Neural progenitor cell (in vitro differentiated cells): ENCODE measurements around the gene BTK. TPM values are rescaled to one million over a fixed set of nuclear protein-coding genes. Genes with fewer than 3 reads are reported as not detected.
A peak's percentile ranks its signal among the peaks of the same experiment; 100 is the strongest.

Source experiments
- DNase-seq: peaks from one replicate; pipeline ENCODE4 v3.0.0-alpha.2; 2016; ENCODE audit warnings: low spot score
- H2AFZ ChIP-seq: fragments of 200-600 bp; sonication (generic); replicated peaks from 2 replicates; pipeline ENCODE4 v1.6.1; 2016; ENCODE audit warnings: antibody characterized with exemption
- H3F3A ChIP-seq: fragments of 200-600 bp; sonication (generic); 2 replicates; pipeline ENCODE4 v1.6.1; 2016; ENCODE audit warnings: antibody characterized with exemption, low read depth
- H3K27ac ChIP-seq: fragments of 200-600 bp; sonication (generic); 2 replicates; pipeline ENCODE4 v1.5.1; 2016; ENCODE audit warnings: mild to moderate bottlenecking
- H3K27me3 ChIP-seq: fragments of 200-600 bp; sonication (generic); 2 replicates; pipeline ENCODE4 v1.6.1; 2016; ENCODE audit warnings: mild to moderate bottlenecking, moderate library complexity
- H3K36me3 ChIP-seq: fragments of 200-600 bp; sonication (generic); 2 replicates; pipeline ENCODE4 v1.5.1; 2016
- H3K4me1 ChIP-seq: fragments of 200-600 bp; sonication (generic); 2 replicates; pipeline ENCODE4 v1.6.1; 2016; ENCODE audit warnings: mixed run types
- H3K4me2 ChIP-seq: fragments of 200-600 bp; sonication (generic); 2 replicates; pipeline ENCODE4 v1.6.1; 2016
- H3K4me3 ChIP-seq: fragments of 200-600 bp; sonication (generic); 2 replicates; pipeline ENCODE4 v1.5.1; 2016
- H3K79me2 ChIP-seq: fragments of 200-600 bp; sonication (generic); 2 replicates; pipeline ENCODE4 v1.6.1; 2016; ENCODE audit warnings: low read depth
- H3K9ac ChIP-seq: fragments of 200-600 bp; sonication (generic); 2 replicates; pipeline ENCODE4 v1.6.1; 2016
- H3K9me3 ChIP-seq: fragments of 200-600 bp; sonication (generic); 2 replicates; pipeline ENCODE4 v1.5.1; 2016; ENCODE audit warnings: low read depth
- H4K20me1 ChIP-seq: fragments of 200-600 bp; sonication (generic); 2 replicates; pipeline ENCODE4 v1.6.1; 2016; ENCODE audit warnings: low read depth
- H3K27ac Mint-ChIP-seq: 3 replicates; pipeline ENCODE4 v1.8.0; 2021; ENCODE audit warnings: mixed read lengths
- H3K27me3 Mint-ChIP-seq: 2 replicates; pipeline ENCODE4 v1.8.0; 2022; ENCODE audit warnings: low read depth, mild to moderate bottlenecking, inconsistent platforms, moderate library complexity, mixed read lengths; ENCODE audit not compliant: insufficient read depth
- H3K36me3 Mint-ChIP-seq: 3 replicates; pipeline ENCODE4 v1.8.0; 2021; ENCODE audit warnings: mixed read lengths
- H3K4me1 Mint-ChIP-seq: 3 replicates; pipeline ENCODE4 v1.8.0; 2021; ENCODE audit warnings: mixed read lengths
- H3K4me3 Mint-ChIP-seq: 3 replicates; pipeline ENCODE4 v1.8.0; 2021; ENCODE audit warnings: mild to moderate bottlenecking, moderate library complexity, mixed read lengths
- H3K9me3 Mint-ChIP-seq: 3 replicates; pipeline ENCODE4 v1.8.0; 2020; ENCODE audit warnings: mixed read lengths
- CTCF ChIP-seq: fragments of 200-600 bp; sonication (generic); IDR thresholded peaks from 2 replicates; pipeline ENCODE4 v1.5.1; 2017; ENCODE audit warnings: antibody characterized with exemption, mild to moderate bottlenecking
- EZH2 ChIP-seq: fragments of 200-600 bp; sonication (generic); IDR thresholded peaks from 2 replicates; pipeline ENCODE4 v1.6.1; 2017; ENCODE audit warnings: antibody characterized with exemption, mild to moderate bottlenecking, moderate library complexity
- EZH2phosphoT487 ChIP-seq: fragments of 200-600 bp; sonication (generic); IDR thresholded peaks from 2 replicates; pipeline ENCODE4 v1.6.1; 2017; ENCODE audit warnings: antibody characterized with exemption
- total RNA-seq: library from RNA; depleted of rRNA; stranded (reverse); fragments of >200 nt; gene quantifications from 2 replicates; pipeline ENCODE4 v1.2.3, GENCODE V29; 2015; ENCODE audit warnings: low replicate concordance

BTK gene
- total RNA-seq, 1 donor from 2014 or later: not detected

DNA sequence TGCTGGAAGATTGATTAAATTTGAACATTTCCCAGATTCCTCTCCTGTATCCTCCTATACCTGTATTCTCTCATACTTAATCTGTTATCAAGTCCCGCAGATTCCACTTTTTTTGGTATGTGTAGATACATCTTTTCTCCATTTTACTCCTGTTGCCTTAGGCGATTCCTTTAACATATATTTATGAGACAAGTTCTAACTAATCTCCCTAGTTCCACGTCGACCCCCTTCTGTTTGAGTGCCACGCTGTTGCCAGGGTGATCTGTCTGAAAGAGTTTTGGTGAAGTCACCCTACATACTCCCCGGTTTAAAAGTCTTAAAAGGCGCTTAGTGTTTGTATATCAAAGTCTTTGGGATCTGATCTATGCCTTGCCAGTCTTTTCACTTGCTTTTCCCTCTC is 24.5 kb upstream of the BTK start:
- Histone ChIP-seq H3K4me2 (peak overlapping the region; percentile 74), H3K9me3 (no peaks in the 10 kb centered on the region), H2AFZ (no peak overlapping the region), H3K79me2 (peaks cover 66% of the 10 kb centered on the region), H3K36me3 (no peaks in the 10 kb centered on the region), H3K27ac (no peak overlapping the region), H3K4me1 (no peaks in the 10 kb centered on the region), H3K4me3 (no peak overlapping the region), H4K20me1 (no peaks in the 10 kb centered on the region), H3K9ac (no peak overlapping the region), H3F3A (peaks cover 13% of the 10 kb centered on the region), H3K27me3 (no peaks in the 10 kb centered on the region)
- Mint-ChIP-seq H3K27me3 (peaks cover 7% of the 10 kb centered on the region), H3K4me1 (peaks cover 17% of the 10 kb centered on the region), H3K27ac (no peak overlapping the region), H3K9me3 (peaks cover 2% of the 10 kb centered on the region), H3K36me3 (no peaks in the 10 kb centered on the region), H3K4me3 (peak overlapping the region; percentile 58)
- no peak for DNase-seq
- TF ChIP-seq CTCF: no peak
- TF ChIP-seq EZH2phosphoT487: no peak
- TF ChIP-seq EZH2: no peak

- Mint-ChIP-seq H3K4me3 (peak overlapping the region; percentile 97), H3K27me3 (peaks cover 7% of the 10 kb centered on the region), H3K36me3 (peaks cover 1% of the 10 kb centered on the region), H3K9me3 (peaks cover 4% of the 10 kb centered on the region), H3K27ac (no peak overlapping the region), H3K4me1 (peaks cover 16% of the 10 kb centered on the region)
- H4K20me1 ChIP-seq: no peaks in the 10 kb centered on the region
- H3K4me1 ChIP-seq: no peaks in the 10 kb centered on the region
- peaks cover 74% of the 10 kb centered on the region for H3K79me2 ChIP-seq
- no peaks in the 10 kb centered on the region for H3K36me3 ChIP-seq
- TF ChIP-seq CTCF: no peak
- TF ChIP-seq EZH2phosphoT487: no peak
- TF ChIP-seq EZH2: no peak
- H3K9ac ChIP-seq: peak overlapping the region; percentile 87
- H3K27me3 ChIP-seq: no peaks in the 10 kb centered on the region
- H3K4me3 ChIP-seq: peak overlapping the region; percentile 74
- DNase-seq: no peak
- H2AFZ ChIP-seq: no peak overlapping the region
- H3K4me2 ChIP-seq: peak overlapping the region; percentile 74
- H3K9me3 ChIP-seq: no peaks in the 10 kb centered on the region
- H3K27ac ChIP-seq: no peak overlapping the region
- peaks cover under 1% of the 10 kb centered on the region for H3F3A ChIP-seq
These were observed 23.1 kb upstream of the BTK start for GRCh38 chrX:101409043-101409442.

- Histone ChIP-seq H3K9ac (peak overlapping the region; percentile 87), H3K9me3 (no peaks in the 10 kb centered on the region), H3K27me3 (no peaks in the 10 kb centered on the region), H4K20me1 (no peaks in the 10 kb centered on the region), H2AFZ (no peak overlapping the region), H3K4me1 (no peaks in the 10 kb centered on the region), H3K4me2 (peak overlapping the region; percentile 74), H3K36me3 (no peaks in the 10 kb centered on the region), H3K27ac (peak overlapping the region; percentile 92), H3F3A (no peaks in the 10 kb centered on the region), H3K79me2 (peaks cover 74% of the 10 kb centered on the region), H3K4me3 (peak overlapping the region; percentile 74)
- Mint-ChIP-seq H3K27ac (peak overlapping the region; percentile 99), H3K4me1 (peaks cover 16% of the 10 kb centered on the region), H3K9me3 (peaks cover 5% of the 10 kb centered on the region), H3K27me3 (peaks cover 7% of the 10 kb centered on the region), H3K36me3 (peaks cover 4% of the 10 kb centered on the region), H3K4me3 (peak overlapping the region; percentile 97)
- no peak for DNase-seq
- TF ChIP-seq CTCF: no peak
- no peak for TF ChIP-seq EZH2phosphoT487
- TF ChIP-seq EZH2: no peak
These were observed 22.5 kb upstream of the BTK start for GRCh38 chrX:101408532-101408841.
